ENCODE results near the gene FOXK1.

GRCh38 chr7:4805984-4806300, 123.8 kb downstream of the FOXK1 start:
- no peak for TF ChIP-seq POLR2A (IDR thresholded peaks at IDR 0.05; ENCODE audit: low read depth, low read length)
- TF ChIP-seq TAF1 (IDR thresholded peaks at IDR 0.05; ENCODE audit: borderline replicate concordance, low read depth, low read length): no peak
- TF ChIP-seq POLR2AphosphoS5 (IDR thresholded peaks at IDR 0.05; ENCODE audit: low read depth, low read length): no peak
